ENCODE results near the gene ASIP.
"Not testable (repeated sequence)": the region's sequence is repeated elsewhere in the genome, so short reads cannot be mapped to it uniquely, and the experiment has no call there.

Gene ASIP

DNA sequence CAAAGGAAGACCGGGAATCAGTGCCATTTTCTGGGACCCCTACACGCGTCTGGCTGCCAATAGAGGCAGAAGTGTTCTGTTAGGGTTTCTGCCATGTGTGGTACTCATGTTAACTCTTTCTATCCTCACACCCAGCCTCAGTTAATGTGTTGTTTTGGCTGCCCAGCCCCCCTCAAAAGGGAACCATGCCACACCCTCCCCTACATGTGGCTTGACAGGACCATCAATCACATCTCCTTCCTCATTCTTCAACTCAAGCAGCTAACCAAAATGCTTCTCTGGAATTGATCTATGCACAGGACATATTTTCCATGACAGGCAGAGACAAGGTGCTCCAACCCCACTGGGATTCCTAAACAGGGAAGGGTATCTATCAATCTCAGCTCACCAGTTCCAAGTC lies 40.0 kb downstream of the ASIP start:
- DNase-seq (ENCODE audit: low read depth): no peak
- TF ChIP-seq, protein P1, sequence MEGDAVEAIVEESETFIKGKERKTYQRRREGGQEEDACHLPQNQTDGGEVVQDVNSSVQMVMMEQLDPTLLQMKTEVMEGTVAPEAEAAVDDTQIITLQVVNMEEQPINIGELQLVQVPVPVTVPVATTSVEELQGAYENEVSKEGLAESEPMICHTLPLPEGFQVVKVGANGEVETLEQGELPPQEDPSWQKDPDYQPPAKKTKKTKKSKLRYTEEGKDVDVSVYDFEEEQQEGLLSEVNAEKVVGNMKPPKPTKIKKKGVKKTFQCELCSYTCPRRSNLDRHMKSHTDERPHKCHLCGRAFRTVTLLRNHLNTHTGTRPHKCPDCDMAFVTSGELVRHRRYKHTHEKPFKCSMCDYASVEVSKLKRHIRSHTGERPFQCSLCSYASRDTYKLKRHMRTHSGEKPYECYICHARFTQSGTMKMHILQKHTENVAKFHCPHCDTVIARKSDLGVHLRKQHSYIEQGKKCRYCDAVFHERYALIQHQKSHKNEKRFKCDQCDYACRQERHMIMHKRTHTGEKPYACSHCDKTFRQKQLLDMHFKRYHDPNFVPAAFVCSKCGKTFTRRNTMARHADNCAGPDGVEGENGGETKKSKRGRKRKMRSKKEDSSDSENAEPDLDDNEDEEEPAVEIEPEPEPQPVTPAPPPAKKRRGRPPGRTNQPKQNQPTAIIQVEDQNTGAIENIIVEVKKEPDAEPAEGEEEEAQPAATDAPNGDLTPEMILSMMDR (IDR thresholded peaks at IDR 0.05; ENCODE audit: low read length, missing control alignments): no peak
- no peak overlapping the region for H3K4me3 ChIP-seq (replicated peaks; ENCODE audit: low read depth, low read length)

DNA sequence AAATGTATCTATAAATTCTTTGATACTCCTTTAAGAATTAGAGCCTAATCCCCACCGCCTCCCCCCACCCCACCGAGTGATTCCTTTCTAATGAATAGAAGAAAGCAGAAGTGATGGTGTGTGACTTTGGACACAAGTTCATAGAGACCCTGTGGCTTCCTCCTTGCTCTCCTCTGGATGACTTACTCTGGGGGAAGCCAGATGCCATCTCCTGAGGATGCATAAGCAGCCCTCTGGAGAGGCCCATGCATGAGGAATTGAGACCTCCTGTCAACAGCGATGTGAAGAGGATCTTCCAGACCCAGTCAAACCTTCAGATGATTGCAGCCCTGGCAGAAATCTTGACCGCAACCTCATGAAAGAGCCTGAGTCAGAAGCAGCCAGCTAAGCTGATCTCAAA lies 40.8 kb downstream of the ASIP start:
- DNase-seq (ENCODE audit: low read depth): no peak
- H3K4me3 ChIP-seq (replicated peaks; ENCODE audit: low read depth, low read length): no peak overlapping the region
- TF ChIP-seq, protein P1 (IDR thresholded peaks at IDR 0.05; ENCODE audit: low read length, missing control alignments): no peak

DNA sequence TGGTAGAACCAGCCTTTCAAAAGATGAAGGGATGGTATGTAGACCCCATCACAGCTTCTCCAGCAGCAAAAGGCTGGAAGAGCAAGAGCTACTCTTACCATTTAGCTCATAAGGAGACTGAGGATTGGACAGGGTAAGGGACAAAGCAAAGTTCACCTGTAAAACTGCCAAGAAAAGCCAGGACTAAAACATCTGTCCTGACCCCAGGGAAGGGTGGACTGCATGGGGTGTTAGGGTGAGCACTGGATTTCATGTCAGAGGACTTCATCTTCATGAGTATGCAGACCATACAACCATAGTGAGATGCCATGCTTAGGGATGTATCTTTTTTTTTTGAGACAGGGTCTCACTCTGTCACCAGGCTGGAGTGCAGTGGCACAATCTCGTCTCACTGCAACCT lies 42.6 kb downstream of the ASIP start:
- TF ChIP-seq, protein P1 (IDR thresholded peaks at IDR 0.05; ENCODE audit: low read length, missing control alignments): no peak
- DNase-seq (ENCODE audit: low read depth): no peak
- no peak overlapping the region for H3K4me3 ChIP-seq (replicated peaks; ENCODE audit: low read depth, low read length)

DNA sequence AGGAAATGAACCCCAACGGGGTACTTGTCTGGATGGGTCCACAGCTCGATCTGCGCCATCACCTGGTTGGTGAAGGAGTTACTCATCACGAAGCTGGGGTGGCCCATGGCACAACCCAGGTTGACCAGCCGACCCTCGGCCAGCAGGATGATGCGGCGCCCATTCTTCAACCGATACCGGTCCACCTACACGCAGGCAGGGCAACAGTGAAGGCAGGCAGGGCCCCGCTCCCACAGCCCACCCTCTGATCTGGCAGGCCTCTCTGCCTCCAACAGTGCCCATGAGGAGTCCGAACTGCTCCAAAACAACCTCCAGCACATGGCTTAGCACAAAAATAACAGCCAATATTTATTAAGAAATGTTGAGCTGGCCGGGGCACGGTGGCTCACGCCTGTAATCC lies 44.2 kb downstream of the ASIP start:
- DNase-seq (ENCODE audit: low read depth): no peak
- TF ChIP-seq, protein P1 (IDR thresholded peaks at IDR 0.05; ENCODE audit: low read length, missing control alignments): no peak
- no peak overlapping the region for H3K4me3 ChIP-seq (replicated peaks; ENCODE audit: low read depth, low read length)

DNA sequence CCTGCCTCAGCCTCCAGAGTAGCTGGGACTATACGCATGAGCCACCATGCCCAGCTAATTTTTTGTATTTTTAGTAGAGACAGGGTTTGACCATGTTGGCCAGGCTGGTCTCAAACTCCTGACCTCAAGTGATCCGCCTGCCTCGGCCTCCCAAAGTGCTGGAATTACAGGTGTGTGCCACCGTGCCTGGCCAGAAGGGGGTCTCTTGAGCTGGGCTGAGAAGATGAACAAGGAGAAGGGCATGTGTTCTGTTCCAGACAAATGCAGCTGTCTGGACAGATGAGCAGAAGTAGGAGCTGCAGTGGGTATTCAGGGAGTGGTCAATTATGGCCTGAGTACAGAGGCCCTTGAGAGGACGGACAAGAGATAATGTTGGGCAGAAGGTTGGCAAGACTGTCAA lies 46.3 kb downstream of the ASIP start:
- DNase-seq (ENCODE audit: low read depth): not testable (repeated sequence)

DNA sequence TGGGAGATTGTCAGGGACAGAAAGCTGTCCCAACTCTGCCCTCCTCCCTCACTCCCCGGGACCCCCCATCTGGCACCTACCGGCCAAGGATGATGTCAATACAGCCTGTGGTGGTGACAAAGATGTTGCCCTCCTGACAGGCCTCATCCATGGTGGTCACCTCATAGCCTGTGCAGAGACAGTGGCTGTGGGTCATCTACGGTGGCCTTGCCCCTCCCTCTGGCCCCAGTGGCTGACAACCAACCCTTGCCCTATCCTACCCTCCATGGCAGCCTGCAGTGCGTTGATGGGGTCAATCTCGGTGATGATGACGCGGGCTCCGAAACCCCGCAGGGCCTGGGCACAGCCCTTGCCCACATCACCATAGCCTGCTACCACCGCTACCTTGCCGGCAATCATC lies 49.2 kb downstream of the ASIP start:
- DNase-seq (ENCODE audit: low read depth): no peak
- H3K4me3 ChIP-seq (replicated peaks; ENCODE audit: low read depth, low read length): no peak overlapping the region
- TF ChIP-seq, protein P1 (IDR thresholded peaks at IDR 0.05; ENCODE audit: low read length, missing control alignments): no peak

More for the DNA sequence above, 46.3 kb downstream of the ASIP start:
- H3K4me3 ChIP-seq (replicated peaks; ENCODE audit: low read depth, low read length): not testable (repeated sequence)

DNA sequence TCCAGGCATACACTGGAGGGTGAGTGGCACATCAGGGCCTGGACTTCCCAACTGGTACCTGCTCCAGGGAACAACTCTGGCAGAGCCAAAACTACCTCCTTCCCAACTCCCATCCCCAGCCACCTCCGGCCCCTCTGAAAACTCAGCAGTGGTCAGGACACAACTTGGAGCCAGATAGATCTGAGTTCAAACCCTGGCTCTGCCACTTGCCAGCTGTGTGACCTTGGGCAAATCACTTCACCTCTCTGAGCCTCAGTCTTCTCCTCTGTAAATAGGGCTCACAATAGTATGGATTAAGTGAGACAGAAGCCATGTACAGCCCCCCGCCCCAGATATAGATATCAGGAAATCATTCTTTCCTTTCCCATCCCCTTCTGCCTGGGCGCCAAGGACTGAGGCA lies 51.3 kb downstream of the ASIP start:
- H3K4me3 ChIP-seq (replicated peaks; ENCODE audit: low read depth, low read length): no peak overlapping the region
- TF ChIP-seq, protein P1 (IDR thresholded peaks at IDR 0.05; ENCODE audit: low read length, missing control alignments): no peak
- DNase-seq (ENCODE audit: low read depth): no peak

DNA sequence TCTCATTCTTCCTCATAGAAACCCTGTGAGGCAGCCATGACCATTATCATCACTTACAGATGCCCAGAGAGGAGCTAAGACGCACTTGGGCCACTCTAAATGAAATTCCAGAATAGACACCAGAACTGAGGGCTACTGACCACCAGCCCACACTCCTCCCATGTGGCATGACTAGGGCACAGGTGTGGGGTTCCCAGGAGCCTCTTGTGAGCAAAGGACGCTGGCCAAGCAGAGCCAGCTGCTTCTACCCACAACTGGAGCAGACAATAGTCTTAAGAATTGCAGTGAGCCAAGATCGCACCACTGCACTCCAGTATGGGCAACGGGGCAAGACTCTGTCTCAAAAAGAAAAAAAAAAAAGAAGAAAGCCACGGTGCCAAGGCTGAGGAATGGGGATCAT lies 51.9 kb downstream of the ASIP start:
- TF ChIP-seq, protein P1 (IDR thresholded peaks at IDR 0.05; ENCODE audit: low read length, missing control alignments): no peak
- DNase-seq (ENCODE audit: low read depth): no peak

More for the DNA sequence above, 51.9 kb downstream of the ASIP start:
- H3K4me3 ChIP-seq (replicated peaks; ENCODE audit: low read depth, low read length): no peak overlapping the region

All from fibroblast of pulmonary artery (primary cell).